SKM-1 (cell line): ENCODE results near the gene TOR1AIP1.
"Not testable (repeated sequence)": the region's sequence is repeated elsewhere in the genome, so short reads cannot be mapped to it uniquely, and the experiment has no call there.

Experiments used
- DNase-seq: peaks from one replicate; lab custom pipeline; 2025; ENCODE audit not compliant: unreplicated experiment; lab: John Stamatoyannopoulos, UW

TOR1AIP1 gene

GRCh38 chr1:179882253-179883039, at the start of gene TOR1AIP1:
Gene TOR1AIP1 (plus strand): TSS chr1:179882285. CDS start chr1:179882503, 218 bp downstream.
- peak; percentile 99 for DNase-seq

GRCh38 chr1:179836686-179837445, 45.2 kb upstream of the TOR1AIP1 start:
- not testable (repeated sequence) for DNase-seq

- no peak for DNase-seq
These were observed 42.0 kb upstream of the TOR1AIP1 start for GRCh38 chr1:179840107-179840506.

- no peak for DNase-seq
These were observed 33.9 kb upstream of the TOR1AIP1 start for GRCh38 chr1:179848233-179848632.

- DNase-seq, result no peak
These were observed 29.0 kb upstream of the TOR1AIP1 start for GRCh38 chr1:179853102-179853501.

- not testable (repeated sequence) for DNase-seq
These were observed 26.3 kb upstream of the TOR1AIP1 start for GRCh38 chr1:179855831-179856230.

- DNase-seq, result no peak
These were observed 25.8 kb upstream of the TOR1AIP1 start for GRCh38 chr1:179856296-179856695.

GRCh38 chr1:179857009-179857408, 25.1 kb upstream of the TOR1AIP1 start:
- no peak for DNase-seq

GRCh38 chr1:179860652-179861051, 21.4 kb upstream of the TOR1AIP1 start:
- no peak for DNase-seq

- no peak for DNase-seq
These were observed 16.7 kb upstream of the TOR1AIP1 start for GRCh38 chr1:179865377-179865776.

- DNase-seq, result no peak
These were observed 15.5 kb upstream of the TOR1AIP1 start for GRCh38 chr1:179866616-179867015.

GRCh38 chr1:179867493-179868330, 14.4 kb upstream of the TOR1AIP1 start:
- DNase-seq, result peak; percentile 67

- no peak for DNase-seq
These were observed 11.2 kb upstream of the TOR1AIP1 start for GRCh38 chr1:179870870-179871269.

- DNase-seq, result no peak
These were observed 10.1 kb upstream of the TOR1AIP1 start for GRCh38 chr1:179871940-179872339.

- DNase-seq, result no peak
These were observed 9.5 kb upstream of the TOR1AIP1 start for GRCh38 chr1:179872558-179872957.

- no peak for DNase-seq
These were observed 8.6 kb upstream of the TOR1AIP1 start for GRCh38 chr1:179873438-179873851.

- no peak for DNase-seq
These were observed 6.3 kb upstream of the TOR1AIP1 start for GRCh38 chr1:179875596-179876299.

GRCh38 chr1:179876300-179876715, 5.8 kb upstream of the TOR1AIP1 start:
- DNase-seq, result no peak

GRCh38 chr1:179877586-179878265, 4.4 kb upstream of the TOR1AIP1 start, which contains the start of gene TOR1AIP2:
Gene TOR1AIP2 (minus strand): TSS chr1:179877803. CDS start chr1:179852665, 25,138 bp downstream.
- peak; percentile 93 for DNase-seq

- no peak for DNase-seq
These were observed 2.3 kb upstream of the TOR1AIP1 start for GRCh38 chr1:179879797-179880196.
